Liver (tissue), 9 donors: ENCODE results near the gene TIMM22. TPM values are rescaled to one million over a fixed set of nuclear protein-coding genes. Genes with fewer than 3 reads are reported as not detected.
A peak's percentile ranks its signal among the peaks of the same experiment; 100 is the strongest.

Source experiments
- DNase-seq: peaks from one replicate; pipeline ENCODE4 v3.0.0-alpha.2; 2017; ENCODE audit warnings: low spot score
- H3K27ac ChIP-seq, 2 donors: one replicate each; pipeline ENCODE4 v1.7.0; 2013; ENCODE audit warnings: inconsistent platforms in 2 of 2, low read length in 2 of 2, control low read depth in 1 of 2, low read depth in 1 of 2, mild to moderate bottlenecking in 1 of 2
- H3K27me3 ChIP-seq, 4 donors: one replicate each; pipeline versions ENCODE4 v1.6.1 to v1.7.0; 2013; ENCODE audit warnings: low read length in 3 of 4, inconsistent platforms in 1 of 4, mild to moderate bottlenecking in 1 of 4, moderate library complexity in 1 of 4; ENCODE audit not compliant: control insufficient read depth in 4 of 4, insufficient read depth in 4 of 4
- H3K36me3 ChIP-seq, 4 donors: one replicate each; pipeline versions ENCODE4 v1.6.1 to v1.7.0; 2013; ENCODE audit warnings: low read length in 3 of 4, mild to moderate bottlenecking in 3 of 4, low read depth in 1 of 4, moderate library complexity in 1 of 4; ENCODE audit not compliant: control insufficient read depth in 4 of 4, insufficient read depth in 3 of 4
- H3K4me1 ChIP-seq, 4 donors: one replicate each; pipeline versions ENCODE4 v1.6.1 to v1.7.0; 2013; ENCODE audit warnings: low read length in 3 of 4, mild to moderate bottlenecking in 3 of 4, moderate library complexity in 1 of 4; ENCODE audit not compliant: control insufficient read depth in 4 of 4, insufficient read depth in 4 of 4
- H3K4me3 ChIP-seq, 3 donors: one replicate each; pipeline versions ENCODE4 v1.6.1 to v1.7.0; 2013; ENCODE audit warnings: low read length in 3 of 3, control low read depth in 1 of 3, low read depth in 1 of 3, mild to moderate bottlenecking in 1 of 3
- H3K9ac ChIP-seq, 2 donors: one replicate each; pipeline ENCODE4 v1.7.0; 2013; ENCODE audit warnings: low read length in 2 of 2, mild to moderate bottlenecking in 2 of 2, moderate library complexity in 2 of 2, control low read depth in 1 of 2, low read depth in 1 of 2
- H3K9me3 ChIP-seq, 4 donors: one replicate each; pipeline versions ENCODE4 v1.6.1 to v1.7.0; 2013; ENCODE audit warnings: low read length in 3 of 4; ENCODE audit not compliant: control insufficient read depth in 4 of 4
- EGR1 ChIP-seq, 2 donors: IDR thresholded peaks; 2 replicates each; pipeline ENCODE4 v1.6.1; 2016 to 2018; ENCODE audit warnings: antibody characterized with exemption in 2 of 2, low read depth in 2 of 2
- FOXA2 ChIP-seq: IDR thresholded peaks from 2 replicates; pipeline ENCODE4 v1.6.1; 2016; ENCODE audit warnings: antibody characterized with exemption
- GABPA ChIP-seq, 2 donors: IDR thresholded peaks in 1 of 2; conservative IDR thresholded peaks in 1 of 2; 2 replicates each; pipeline ENCODE4 v1.6.1; 2016; ENCODE audit warnings: antibody characterized with exemption in 2 of 2, mild to moderate bottlenecking in 1 of 2, moderate library complexity in 1 of 2
- HNF4G ChIP-seq: IDR thresholded peaks from 2 replicates; pipeline ENCODE4 v1.6.1; 2016; ENCODE audit warnings: antibody characterized with exemption
- NR2F2 ChIP-seq: IDR thresholded peaks from 2 replicates; pipeline ENCODE4 v1.6.1; 2016; ENCODE audit warnings: antibody characterized with exemption
- RAD21 ChIP-seq, 2 donors: IDR thresholded peaks; 2 replicates each; pipeline ENCODE4 v1.6.1; 2016; ENCODE audit warnings: antibody characterized with exemption in 2 of 2, mild to moderate bottlenecking in 2 of 2
- SP1 ChIP-seq: IDR thresholded peaks from 2 replicates; pipeline ENCODE4 v1.6.1; 2018; ENCODE audit warnings: antibody characterized with exemption, mild to moderate bottlenecking
- TAF1 ChIP-seq: conservative IDR thresholded peaks from 2 replicates; pipeline ENCODE4 v1.6.1; 2016; ENCODE audit warnings: antibody characterized with exemption, mild to moderate bottlenecking
- YY1 ChIP-seq: IDR thresholded peaks from 2 replicates; pipeline ENCODE4 v1.6.1; 2016; ENCODE audit warnings: antibody characterized with exemption, mild to moderate bottlenecking
- WGBS: extraction: QIAGEN DNeasy Blood & Tissue Kit; methylation state at CpG from one replicate; pipeline ENCODE4 v1.1.7; 2013; 5-methylcytosine and 5-hydroxymethylcytosine counted together
- polyA plus RNA-seq, 2 donors: library from polyadenylated mRNA; stranded (reverse) in 1 of 2; unstranded in 1 of 2; fragments of 200-250 nt in 1 of 2; fragments of >200 nt in 1 of 2; fragmentation: Nextera tagmentation in 1 of 2; extraction: Ambion mirVana in 1 of 2; gene quantifications; one replicate each; pipeline versions ENCODE4 v1.2.1 to v1.2.3, GENCODE V29; 2013 to 2015
- total RNA-seq, 2 donors: library from RNA; depleted of rRNA; stranded (reverse); fragments of >200 nt; gene quantifications; one replicate each; pipeline ENCODE4 v1.2.3, GENCODE V29; 2014
- TF ChIP-seq, protein P1 (sequence below): fragments of 150-350 bp; IDR thresholded peaks from 2 replicates; pipeline ENCODE4 v1.5.1; 2017; ENCODE audit warnings: improper control_type of control experiment, low read depth, low read length; ENCODE audit not compliant: missing input control
- TF ChIP-seq, protein P2 (sequence below): IDR thresholded peaks from 2 replicates; pipeline ENCODE4 v1.6.1; 2016; ENCODE audit warnings: antibody characterized with exemption
- donor health status: healthy.
- donor health status: healthy.
- donor health status: healthy.
- donor health status: healthy.
- donor health status: healthy.

Gene TIMM22
- total and polyA plus RNA-seq, 4 donors = 4.4 to 5.0 (median 4.6) TPM

DNA sequence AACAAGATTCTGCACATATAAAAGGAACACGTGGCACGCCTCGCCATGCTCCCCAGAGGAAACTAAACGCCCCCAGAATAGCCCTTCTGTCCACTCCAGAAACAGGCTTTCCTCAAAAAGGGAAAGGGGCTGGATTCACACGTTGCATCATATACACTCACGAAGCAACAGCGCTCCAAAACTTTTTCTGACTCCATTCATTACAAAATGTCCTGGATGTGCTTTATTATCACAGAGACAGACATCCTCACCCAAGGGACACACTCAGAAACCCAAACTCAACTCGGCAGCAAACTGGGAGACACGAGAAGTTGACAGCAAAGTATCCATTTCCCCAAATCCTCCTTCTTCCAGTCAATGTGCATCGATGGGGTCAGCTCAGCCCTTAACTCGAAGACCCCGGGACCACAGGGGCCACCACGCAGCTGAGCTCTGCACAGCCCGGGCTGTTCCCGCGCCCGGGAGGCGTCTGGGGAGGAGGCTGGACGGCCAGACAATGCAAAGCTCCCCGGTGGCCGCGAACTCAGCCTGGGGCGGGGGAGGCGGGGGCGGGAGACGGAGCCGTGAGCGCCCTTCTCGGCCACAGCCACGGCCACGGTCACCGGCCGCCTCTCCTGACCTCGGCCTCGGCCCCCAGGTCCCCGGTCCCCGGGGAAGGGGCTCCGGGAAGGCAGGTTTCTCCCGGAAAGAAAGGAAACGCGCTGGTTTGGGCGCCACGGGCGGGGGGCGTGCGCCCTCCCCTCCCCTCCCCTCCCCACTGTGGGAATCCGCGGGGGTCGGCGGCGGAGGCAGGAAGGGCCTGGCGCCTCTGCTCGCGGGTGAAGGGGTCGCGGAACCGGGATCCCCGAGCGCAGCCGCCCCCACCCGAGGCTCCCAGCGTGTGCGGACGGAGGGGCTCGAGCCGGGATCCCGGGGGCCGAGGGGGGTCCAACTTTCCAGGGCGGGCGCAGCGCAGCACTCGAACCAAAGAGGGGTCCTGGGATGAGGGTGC is 18.5 kb upstream of the TIMM22 start:
- H3K27me3 ChIP-seq = no peaks in the 10 kb centered on the region
- no peaks in the 10 kb centered on the region for H3K9me3 ChIP-seq
- DNase-seq = no peak
- WGBS = 6% methylated on average over 72 of the region's 72 CpGs
- H3K4me3 ChIP-seq = peak overlapping the region; percentile 2 to 79 (median 55)
- H3K27ac ChIP-seq = peak overlapping the region in 1 of 2 donors; percentile 25
- H3K4me1 ChIP-seq = peaks cover 0 to 23% (median 15%) of the 10 kb centered on the region in 4 donors
- no peak for TF ChIP-seq HNF4G
- TF ChIP-seq RAD21 (IDR thresholded peaks at IDR 0.05) = peak; percentile 3 to 11
- H3K36me3 ChIP-seq = peaks cover 0 to 2% (median 0%) of the 10 kb centered on the region in 4 donors
- H3K9ac ChIP-seq = no peak overlapping the region

DNA sequence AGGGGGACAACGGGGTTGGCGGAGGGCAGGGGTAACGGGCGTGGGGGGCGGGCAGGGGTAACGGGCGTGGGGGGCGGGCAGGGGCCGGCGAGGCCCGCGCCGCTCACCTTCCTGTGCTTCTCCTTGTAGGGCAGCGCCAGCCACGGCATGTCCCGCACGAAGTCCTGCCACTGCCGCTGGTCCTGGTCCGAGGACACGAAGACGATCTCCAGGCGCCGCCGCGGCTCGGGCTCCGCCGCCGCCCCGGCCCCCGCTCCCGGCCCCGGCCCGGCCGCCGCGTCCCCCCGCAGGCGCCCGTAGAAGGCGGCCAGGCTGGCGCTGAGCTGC is 17.8 kb upstream of the TIMM22 start:
- H3K27ac ChIP-seq = no peak overlapping the region
- 1% methylated on average over 42 of the region's 42 CpGs for WGBS
- no peaks in the 10 kb centered on the region for H3K27me3 ChIP-seq
- H3K9ac ChIP-seq = no peak overlapping the region
- no peak for TF ChIP-seq TAF1
- TF ChIP-seq HNF4G = no peak
- TF ChIP-seq, protein P1, sequence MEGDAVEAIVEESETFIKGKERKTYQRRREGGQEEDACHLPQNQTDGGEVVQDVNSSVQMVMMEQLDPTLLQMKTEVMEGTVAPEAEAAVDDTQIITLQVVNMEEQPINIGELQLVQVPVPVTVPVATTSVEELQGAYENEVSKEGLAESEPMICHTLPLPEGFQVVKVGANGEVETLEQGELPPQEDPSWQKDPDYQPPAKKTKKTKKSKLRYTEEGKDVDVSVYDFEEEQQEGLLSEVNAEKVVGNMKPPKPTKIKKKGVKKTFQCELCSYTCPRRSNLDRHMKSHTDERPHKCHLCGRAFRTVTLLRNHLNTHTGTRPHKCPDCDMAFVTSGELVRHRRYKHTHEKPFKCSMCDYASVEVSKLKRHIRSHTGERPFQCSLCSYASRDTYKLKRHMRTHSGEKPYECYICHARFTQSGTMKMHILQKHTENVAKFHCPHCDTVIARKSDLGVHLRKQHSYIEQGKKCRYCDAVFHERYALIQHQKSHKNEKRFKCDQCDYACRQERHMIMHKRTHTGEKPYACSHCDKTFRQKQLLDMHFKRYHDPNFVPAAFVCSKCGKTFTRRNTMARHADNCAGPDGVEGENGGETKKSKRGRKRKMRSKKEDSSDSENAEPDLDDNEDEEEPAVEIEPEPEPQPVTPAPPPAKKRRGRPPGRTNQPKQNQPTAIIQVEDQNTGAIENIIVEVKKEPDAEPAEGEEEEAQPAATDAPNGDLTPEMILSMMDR = no peak
- no peak for TF ChIP-seq FOXA2
- TF ChIP-seq EGR1 (IDR thresholded peaks at IDR 0.05; ENCODE audit: low read depth in 2 of 2) = no peak
- TF ChIP-seq YY1 = no peak
- TF ChIP-seq NR2F2 = no peak
- no peak for TF ChIP-seq SP1
- TF ChIP-seq GABPA (IDR thresholded peaks at IDR 0.05 in 1 of 2, conservative IDR thresholded peaks at IDR 0.05 in 1 of 2) = no peak
- TF ChIP-seq, protein P2, sequence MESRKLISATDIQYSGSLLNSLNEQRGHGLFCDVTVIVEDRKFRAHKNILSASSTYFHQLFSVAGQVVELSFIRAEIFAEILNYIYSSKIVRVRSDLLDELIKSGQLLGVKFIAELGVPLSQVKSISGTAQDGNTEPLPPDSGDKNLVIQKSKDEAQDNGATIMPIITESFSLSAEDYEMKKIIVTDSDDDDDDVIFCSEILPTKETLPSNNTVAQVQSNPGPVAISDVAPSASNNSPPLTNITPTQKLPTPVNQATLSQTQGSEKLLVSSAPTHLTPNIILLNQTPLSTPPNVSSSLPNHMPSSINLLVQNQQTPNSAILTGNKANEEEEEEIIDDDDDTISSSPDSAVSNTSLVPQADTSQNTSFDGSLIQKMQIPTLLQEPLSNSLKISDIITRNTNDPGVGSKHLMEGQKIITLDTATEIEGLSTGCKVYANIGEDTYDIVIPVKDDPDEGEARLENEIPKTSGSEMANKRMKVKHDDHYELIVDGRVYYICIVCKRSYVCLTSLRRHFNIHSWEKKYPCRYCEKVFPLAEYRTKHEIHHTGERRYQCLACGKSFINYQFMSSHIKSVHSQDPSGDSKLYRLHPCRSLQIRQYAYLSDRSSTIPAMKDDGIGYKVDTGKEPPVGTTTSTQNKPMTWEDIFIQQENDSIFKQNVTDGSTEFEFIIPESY = no peak
- peaks cover 0 to 2% (median 0%) of the 10 kb centered on the region in 4 donors for H3K36me3 ChIP-seq
- H3K4me1 ChIP-seq = peaks cover 0 to 23% (median 15%) of the 10 kb centered on the region in 4 donors
- no peaks in the 10 kb centered on the region for H3K9me3 ChIP-seq
- DNase-seq = no peak
- peak overlapping the region; percentile 26 to 79 (median 37) for H3K4me3 ChIP-seq

DNA sequence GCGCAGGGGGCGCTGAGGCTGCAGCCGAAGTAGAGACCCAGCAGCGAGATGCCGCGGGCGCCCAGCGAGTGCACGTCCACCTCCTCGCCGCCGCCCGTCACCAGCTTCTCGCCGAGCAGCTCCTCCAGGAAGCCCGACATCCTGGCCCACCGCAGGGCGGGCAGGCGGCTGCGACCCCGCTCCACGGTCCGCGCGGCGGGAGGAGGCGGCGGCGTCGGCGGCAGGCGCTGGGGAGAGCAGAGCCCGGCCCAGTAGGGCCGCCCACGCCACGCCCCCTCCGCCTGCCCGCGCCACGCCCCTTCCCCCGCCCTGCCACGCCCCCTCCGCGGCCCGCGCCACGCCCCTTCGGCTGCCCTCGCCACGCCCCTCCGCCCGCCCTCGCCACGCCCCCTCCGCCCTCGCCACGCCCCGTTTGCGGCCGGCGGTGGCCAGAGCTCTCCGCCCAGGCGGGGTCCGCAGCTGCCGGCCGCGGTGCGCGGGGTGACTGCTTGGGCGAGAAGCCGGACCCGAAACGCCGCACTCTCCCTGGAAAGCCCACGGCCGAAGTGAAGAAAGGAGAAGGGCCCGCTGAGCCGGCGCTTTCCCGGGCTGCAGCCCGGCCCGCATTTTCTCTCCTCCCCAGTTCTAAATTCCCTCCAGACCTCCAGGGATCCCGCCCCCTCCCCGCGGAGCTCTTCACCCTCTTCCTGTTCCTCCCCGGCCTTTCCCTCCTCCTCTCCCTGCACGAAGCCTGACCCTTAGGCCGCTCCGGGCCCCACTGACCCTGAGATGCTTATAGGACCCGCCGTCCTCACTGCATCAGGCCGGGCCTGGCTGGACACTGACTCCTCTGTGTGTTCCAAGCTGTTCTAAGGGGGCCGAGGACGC is 17.2 kb upstream of the TIMM22 start, which contains the start of gene NXN:
TSS of gene NXN (minus strand) at position 238 of the 867 bp plus-strand sequence.
- H3K9ac ChIP-seq = peak within 1 kb of the TSS; percentile 27 to 36
- no peaks in the 10 kb centered on the region for H3K9me3 ChIP-seq
- H3K4me1 ChIP-seq = peaks cover 0 to 23% (median 15%) of the 10 kb centered on the region in 4 donors
- no peaks in the 10 kb centered on the region for H3K27me3 ChIP-seq
- TF ChIP-seq RAD21 (IDR thresholded peaks at IDR 0.05) = peak in 1 of 2 donors; percentile 15
- TF ChIP-seq NR2F2 = no peak
- peak within 1 kb of the TSS; percentile 26 to 79 (median 55) for H3K4me3 ChIP-seq
- H3K36me3 ChIP-seq = peaks cover 0 to under 1% (median 0%) of the 10 kb centered on the region in 4 donors
- 2% methylated on average over 91 of the region's 94 CpGs for WGBS
- H3K27ac ChIP-seq = peak within 1 kb of the TSS; percentile 62 to 66
- DNase-seq = peak; percentile 98
